Hematopoietic multipotent progenitor cell treated with erythropoietin and hydrocortisone succinate and interleukin-3 and kit ligand, for 8 days (in vitro differentiated cells): ENCODE data around the gene DGKZ.

Experiments
- DNase-seq: peaks from one replicate; pipeline ENCODE4 v3.0.0-alpha.2; 2015

Gene DGKZ

GRCh38 chr11:46404476-46405017 is 57.3 kb downstream of the DGKZ start:
- DNase-seq: no peak

GRCh38 chr11:46407635-46408034 is 60.4 kb downstream of the DGKZ start:
- DNase-seq: no peak

GRCh38 chr11:46408407-46408986 is 61.2 kb downstream of the DGKZ start:
- no peak for DNase-seq

GRCh38 chr11:46410021-46410420 is 62.8 kb downstream of the DGKZ start:
- no peak for DNase-seq

GRCh38 chr11:46413760-46414465 is 66.7 kb downstream of the DGKZ start:
- no peak for DNase-seq

- DNase-seq: peak; percentile 84
These were observed 67.2 kb downstream of the DGKZ start for GRCh38 chr11:46414466-46414796.

GRCh38 chr11:46414879-46415278 is 67.6 kb downstream of the DGKZ start:
- DNase-seq: no peak

- no peak for DNase-seq
These were observed 70.4 kb downstream of the DGKZ start for GRCh38 chr11:46417711-46418110.

GRCh38 chr11:46418751-46419150 is 71.5 kb downstream of the DGKZ start:
- DNase-seq: no peak

- DNase-seq: no peak
These were observed 73.2 kb downstream of the DGKZ start for GRCh38 chr11:46420513-46420912.

GRCh38 chr11:46421257-46421880 is 74.1 kb downstream of the DGKZ start:
- DNase-seq: peak; percentile 14

GRCh38 chr11:46422588-46422987 is 75.3 kb downstream of the DGKZ start:
- DNase-seq: no peak

- no peak for DNase-seq
These were observed 79.1 kb downstream of the DGKZ start for GRCh38 chr11:46426233-46426991.

GRCh38 chr11:46427364-46427763 is 80.1 kb downstream of the DGKZ start:
- no peak for DNase-seq

- no peak for DNase-seq
These were observed 82.5 kb downstream of the DGKZ start for GRCh38 chr11:46429717-46430116.
